Central memory CD8-positive, alpha-beta T cell (primary cell): ENCODE data around the gene PSPC1.
"Not testable (repeated sequence)": the region's sequence is repeated elsewhere in the genome, so short reads cannot be mapped to it uniquely, and the experiment has no call there.

ENCODE experiments used
- ATAC-seq: fragments of 150-1000 bp; cut with Tn5 transposase; replicated peaks from 2 replicates; pipeline ENCODE4 v1.10.0; 2022; ENCODE audit warnings: mild to moderate bottlenecking, moderate FRiP score, moderate number of reproducible peaks; ENCODE audit not compliant: poor library complexity, severe bottlenecking; ENCODE audit errors: extremely low read depth
- DNase-seq, 2 donors: peaks; one replicate each; pipeline ENCODE4 v3.0.0; 2021; ENCODE audit warnings: low spot score in 2 of 2
- H3K27ac Mint-ChIP-seq: one replicate; pipeline ENCODE4 v1.8.0; 2022; ENCODE audit warnings: low read depth, mild to moderate bottlenecking, moderate library complexity, mixed read lengths
- H3K27me3 Mint-ChIP-seq: one replicate; pipeline ENCODE4 v1.8.0; 2022; ENCODE audit warnings: mixed read lengths
- H3K36me3 Mint-ChIP-seq: one replicate; pipeline ENCODE4 v1.8.0; 2022; ENCODE audit warnings: mild to moderate bottlenecking, moderate library complexity, mixed read lengths; ENCODE audit not compliant: insufficient read depth
- H3K4me1 Mint-ChIP-seq: one replicate; pipeline ENCODE4 v1.8.0; 2022; ENCODE audit warnings: mixed read lengths
- H3K4me3 Mint-ChIP-seq: one replicate; pipeline ENCODE4 v1.8.0; 2022; ENCODE audit warnings: mild to moderate bottlenecking, moderate library complexity, mixed read lengths
- H3K9me3 Mint-ChIP-seq: one replicate; pipeline ENCODE4 v1.8.0; 2022; ENCODE audit warnings: mixed read lengths

The PSPC1 gene

GRCh38 chr13:19782727-19783682 is at the start of gene PSPC1:
Gene PSPC1, minus strand, starts transcription at chr13:19782945. Its CDS starts 188 bp downstream, at chr13:19782757.
- Mint-ChIP-seq H3K4me3 (peak within 1 kb of the TSS; percentile 90), H3K4me1 (peaks cover 11% of the 10 kb centered on the region), H3K27ac (peak within 1 kb of the TSS; percentile 99), H3K36me3 (peaks cover 24% of the 10 kb centered on the region)
- ATAC-seq, result peak; percentile 90
- H3K9me3 Mint-ChIP-seq, H3K27me3 Mint-ChIP-seq: not testable (repeated sequence)
- peak; percentile 91 to 94 for DNase-seq

- no peak overlapping the region for H3K4me3 Mint-ChIP-seq
- no peak overlapping the region for H3K27ac Mint-ChIP-seq
- H3K36me3 Mint-ChIP-seq, result peaks cover 42% of the 10 kb centered on the region
- no peaks in the 10 kb centered on the region for H3K4me1 Mint-ChIP-seq
- H3K9me3 Mint-ChIP-seq, result no peaks in the 10 kb centered on the region
- DNase-seq (no peak), ATAC-seq (no peak)
- H3K27me3 Mint-ChIP-seq, result no peaks in the 10 kb centered on the region
Observed at GRCh38 chr13:19822673-19823072, 39.9 kb upstream of the PSPC1 start.

- H3K27ac Mint-ChIP-seq, result peak overlapping the region; percentile 32
- no peaks in the 10 kb centered on the region for H3K27me3 Mint-ChIP-seq
- no peaks in the 10 kb centered on the region for H3K9me3 Mint-ChIP-seq
- no peak for DNase-seq
- no peak for ATAC-seq
- no peaks in the 10 kb centered on the region for H3K4me1 Mint-ChIP-seq
- no peak overlapping the region for H3K4me3 Mint-ChIP-seq
- peaks cover 23% of the 10 kb centered on the region for H3K36me3 Mint-ChIP-seq
Observed at GRCh38 chr13:19818223-19818842, 35.6 kb upstream of the PSPC1 start.

DNA sequence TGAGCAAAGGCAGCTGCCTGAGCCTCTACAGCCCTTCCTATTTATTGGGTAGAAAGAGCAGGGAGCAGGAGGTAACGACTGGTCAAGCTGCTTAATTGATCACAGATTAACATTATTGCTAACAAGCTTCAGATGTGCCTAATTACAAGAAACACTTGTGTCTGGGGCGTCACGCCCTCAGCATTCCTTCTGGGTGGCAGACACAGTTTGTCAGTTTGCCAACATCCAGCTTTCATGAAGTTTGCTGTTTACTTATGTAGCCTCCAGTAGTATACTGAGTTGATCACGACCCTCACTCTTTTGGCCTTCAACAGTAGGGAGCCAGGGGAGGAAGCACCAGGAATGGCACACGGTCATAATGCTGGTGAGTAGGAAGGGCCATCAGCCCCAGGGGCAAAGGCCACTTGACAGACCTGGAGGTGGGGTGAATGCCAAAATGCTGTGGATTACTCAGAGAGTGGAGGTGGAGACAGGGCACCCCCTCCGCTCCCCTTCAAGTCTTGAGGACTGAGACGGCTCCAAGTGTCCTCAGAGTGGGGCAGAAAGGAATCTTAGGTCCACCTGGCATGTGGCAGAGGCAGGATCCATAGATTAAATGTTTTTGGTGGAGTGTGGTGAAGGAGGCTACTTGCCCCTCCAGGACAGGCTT is 34.9 kb upstream of the PSPC1 start:
- H3K27me3 Mint-ChIP-seq, result no peaks in the 10 kb centered on the region
- no peak overlapping the region for H3K4me3 Mint-ChIP-seq
- no peaks in the 10 kb centered on the region for H3K4me1 Mint-ChIP-seq
- DNase-seq (no peak), ATAC-seq (no peak)
- H3K9me3 Mint-ChIP-seq, result no peaks in the 10 kb centered on the region
- H3K36me3 Mint-ChIP-seq, result peaks cover 23% of the 10 kb centered on the region
- H3K27ac Mint-ChIP-seq, result peak overlapping the region; percentile 32

DNA sequence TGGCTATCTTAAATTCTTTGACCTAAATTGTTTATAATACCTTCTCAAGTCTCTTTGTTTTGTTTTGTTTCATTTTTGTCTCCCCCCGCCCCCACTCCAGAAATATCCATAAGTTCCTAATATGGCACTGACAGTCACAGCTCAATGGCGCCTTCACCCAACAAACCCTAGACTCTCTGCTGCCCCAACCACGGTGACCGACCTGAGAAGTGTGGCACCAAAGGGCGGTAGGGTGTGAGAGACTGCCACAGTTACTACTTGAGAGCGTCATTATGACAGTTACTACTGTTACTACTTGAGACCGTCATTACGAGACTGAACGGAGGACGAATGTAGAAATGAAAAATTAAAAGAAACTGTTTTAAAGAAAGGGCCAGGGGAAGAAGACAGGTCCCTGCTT is 34.4 kb upstream of the PSPC1 start:
- no peaks in the 10 kb centered on the region for H3K4me1 Mint-ChIP-seq
- peaks cover 22% of the 10 kb centered on the region for H3K36me3 Mint-ChIP-seq
- no peak overlapping the region for H3K4me3 Mint-ChIP-seq
- no peak for ATAC-seq
- DNase-seq, result no peak
- no peaks in the 10 kb centered on the region for H3K27me3 Mint-ChIP-seq
- no peaks in the 10 kb centered on the region for H3K9me3 Mint-ChIP-seq
- no peak overlapping the region for H3K27ac Mint-ChIP-seq

DNA sequence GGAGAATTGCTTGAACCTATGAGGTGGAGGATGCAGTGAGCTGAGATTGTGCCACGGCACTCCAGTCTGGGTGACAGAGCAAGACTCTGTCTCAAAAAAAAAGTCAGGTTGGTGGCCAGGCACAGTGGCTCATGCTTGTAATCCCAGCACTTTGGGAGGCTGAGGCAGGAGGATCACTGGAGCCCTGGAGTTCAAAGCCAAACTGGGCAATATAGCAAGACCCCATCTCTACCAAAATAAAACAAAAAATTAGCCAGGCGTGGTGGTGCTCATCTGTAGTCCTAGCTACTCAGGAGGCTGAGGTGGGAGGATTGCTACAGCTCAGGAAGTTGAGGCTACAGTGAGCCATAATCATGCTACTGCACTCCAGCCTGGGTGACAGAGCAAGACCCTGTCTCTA is 33.1 kb upstream of the PSPC1 start:
- not testable (repeated sequence) for H3K27me3 Mint-ChIP-seq, H3K9me3 Mint-ChIP-seq, H3K4me3 Mint-ChIP-seq, DNase-seq, H3K27ac Mint-ChIP-seq, ATAC-seq, H3K4me1 Mint-ChIP-seq
- H3K36me3 Mint-ChIP-seq, result peaks cover 17% of the 10 kb centered on the region

GRCh38 chr13:19810996-19811881 is 28.5 kb upstream of the PSPC1 start:
- peaks cover 5% of the 10 kb centered on the region for H3K36me3 Mint-ChIP-seq
- H3K27ac Mint-ChIP-seq, result no peak overlapping the region
- ATAC-seq (no peak), DNase-seq (no peak)
- H3K9me3 Mint-ChIP-seq, result no peaks in the 10 kb centered on the region
- H3K4me3 Mint-ChIP-seq, result no peak overlapping the region
- no peaks in the 10 kb centered on the region for H3K4me1 Mint-ChIP-seq
- H3K27me3 Mint-ChIP-seq, result no peaks in the 10 kb centered on the region

GRCh38 chr13:19810151-19810550 is 27.4 kb upstream of the PSPC1 start:
- DNase-seq, result no peak
- Mint-ChIP-seq H3K27me3 (no peaks in the 10 kb centered on the region), H3K9me3 (no peaks in the 10 kb centered on the region), H3K27ac (no peak overlapping the region), H3K36me3 (peaks cover 5% of the 10 kb centered on the region), H3K4me1 (no peaks in the 10 kb centered on the region), H3K4me3 (no peak overlapping the region)
- ATAC-seq, result no peak

GRCh38 chr13:19805765-19806164 is 23.0 kb upstream of the PSPC1 start:
- no peaks in the 10 kb centered on the region for H3K9me3 Mint-ChIP-seq
- no peaks in the 10 kb centered on the region for H3K4me1 Mint-ChIP-seq
- no peak for DNase-seq
- H3K27me3 Mint-ChIP-seq, result no peaks in the 10 kb centered on the region
- no peak overlapping the region for H3K4me3 Mint-ChIP-seq
- no peak for ATAC-seq
- H3K27ac Mint-ChIP-seq, result peak overlapping the region; percentile 69
- no peaks in the 10 kb centered on the region for H3K36me3 Mint-ChIP-seq

DNA sequence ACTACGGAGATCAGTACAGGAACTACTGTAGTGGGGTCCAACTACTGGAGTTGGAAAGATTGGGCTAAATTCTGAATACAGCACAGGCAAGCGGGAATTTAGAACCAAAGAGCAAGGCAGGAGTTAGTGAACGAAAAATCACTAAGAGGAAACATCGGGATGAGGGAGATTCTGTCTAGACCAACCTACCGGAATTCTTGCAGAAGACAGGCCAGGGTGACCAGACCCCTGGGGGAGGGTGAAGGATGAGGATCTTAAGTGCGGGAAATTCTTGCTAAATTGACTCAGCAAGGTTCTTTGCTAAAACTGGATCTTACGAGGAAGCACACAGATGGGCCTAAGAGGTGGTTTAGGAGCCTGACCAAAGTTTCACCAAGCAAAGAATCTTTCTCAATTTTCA is 13.2 kb upstream of the PSPC1 start:
- no peak for DNase-seq
- H3K36me3 Mint-ChIP-seq, result peaks cover 5% of the 10 kb centered on the region
- H3K27me3 Mint-ChIP-seq, result no peaks in the 10 kb centered on the region
- H3K27ac Mint-ChIP-seq, result no peak overlapping the region
- ATAC-seq, result no peak
- no peaks in the 10 kb centered on the region for H3K4me1 Mint-ChIP-seq
- H3K9me3 Mint-ChIP-seq, result no peaks in the 10 kb centered on the region
- H3K4me3 Mint-ChIP-seq, result no peak overlapping the region

- Mint-ChIP-seq H3K27me3 (no peaks in the 10 kb centered on the region), H3K4me1 (no peaks in the 10 kb centered on the region), H3K27ac (no peak overlapping the region), H3K9me3 (no peaks in the 10 kb centered on the region), H3K4me3 (no peak overlapping the region), H3K36me3 (peaks cover 5% of the 10 kb centered on the region)
- ATAC-seq, result no peak
- no peak for DNase-seq
Observed at GRCh38 chr13:19794631-19795030, 11.9 kb upstream of the PSPC1 start.

DNA sequence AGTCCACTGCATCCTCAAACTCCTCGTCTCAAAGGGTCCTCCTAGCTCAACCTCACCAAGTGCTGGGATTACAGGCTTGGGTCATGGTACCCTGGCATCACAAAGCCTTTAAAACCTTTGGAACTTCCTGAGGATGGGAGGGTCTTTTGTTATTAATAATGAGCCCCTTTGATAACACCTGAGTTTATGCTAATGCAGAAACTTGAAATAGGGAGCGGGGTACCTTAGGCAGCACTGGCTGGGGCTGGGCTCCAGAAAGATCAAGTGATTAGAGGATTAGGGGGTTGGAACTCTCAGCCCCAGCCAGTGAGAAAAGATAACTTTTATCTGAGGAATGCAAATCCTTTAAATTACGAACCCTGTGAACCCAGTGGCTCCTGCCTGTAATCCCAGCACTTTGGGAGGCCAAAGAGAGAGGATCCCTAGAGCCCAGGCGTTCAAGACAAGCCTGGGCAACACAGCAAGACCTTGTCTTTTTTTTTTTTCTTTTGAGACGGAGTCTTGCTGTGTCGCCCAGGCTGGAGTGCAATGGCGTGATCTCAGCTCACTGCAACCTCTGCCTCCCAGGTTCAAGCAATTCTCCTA is 9.3 kb upstream of the PSPC1 start:
- Mint-ChIP-seq H3K4me1 (no peaks in the 10 kb centered on the region), H3K4me3 (no peak overlapping the region), H3K9me3 (no peaks in the 10 kb centered on the region), H3K36me3 (peaks cover 3% of the 10 kb centered on the region), H3K27ac (no peak overlapping the region), H3K27me3 (no peaks in the 10 kb centered on the region)
- no peak for DNase-seq
- no peak for ATAC-seq
